ENCODE results near the gene RASSF10.

DNA sequence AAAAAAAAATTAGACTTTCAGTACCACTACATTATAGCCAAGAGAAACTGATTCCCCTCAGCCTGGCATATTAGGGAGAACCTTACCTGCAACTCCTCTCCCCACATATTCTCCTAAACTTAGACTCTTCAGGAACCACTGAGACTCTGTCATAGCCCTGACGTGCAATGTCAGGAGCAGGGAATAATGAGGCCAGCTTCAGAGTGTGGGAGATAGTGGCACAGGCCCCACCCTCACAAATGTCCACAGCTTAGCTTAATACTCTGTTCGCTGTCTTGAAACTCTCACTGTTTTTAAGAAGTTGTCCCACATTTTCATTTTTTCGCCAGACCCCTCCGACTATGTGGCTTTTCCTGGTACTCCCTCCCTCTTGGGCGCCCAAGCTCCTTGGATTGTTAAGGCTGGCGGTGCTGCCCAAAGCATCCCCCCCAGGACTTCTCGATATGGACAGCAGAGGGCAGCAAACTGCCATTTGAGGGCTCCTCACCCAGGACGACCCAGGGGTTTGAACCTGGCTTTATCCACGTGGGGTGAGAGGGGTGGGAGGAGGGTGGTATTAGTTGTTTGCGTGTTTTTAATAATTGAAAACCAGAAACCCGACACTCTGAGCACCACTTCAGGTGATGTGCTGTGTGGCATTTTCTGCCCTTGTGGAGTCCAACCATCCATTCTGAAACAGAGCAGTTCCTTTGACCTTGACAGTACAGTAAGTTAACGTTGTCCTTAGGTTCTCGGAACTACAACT lies 45.2 kb upstream of the RASSF10 start:
- TF ChIP-seq, protein P1, sequence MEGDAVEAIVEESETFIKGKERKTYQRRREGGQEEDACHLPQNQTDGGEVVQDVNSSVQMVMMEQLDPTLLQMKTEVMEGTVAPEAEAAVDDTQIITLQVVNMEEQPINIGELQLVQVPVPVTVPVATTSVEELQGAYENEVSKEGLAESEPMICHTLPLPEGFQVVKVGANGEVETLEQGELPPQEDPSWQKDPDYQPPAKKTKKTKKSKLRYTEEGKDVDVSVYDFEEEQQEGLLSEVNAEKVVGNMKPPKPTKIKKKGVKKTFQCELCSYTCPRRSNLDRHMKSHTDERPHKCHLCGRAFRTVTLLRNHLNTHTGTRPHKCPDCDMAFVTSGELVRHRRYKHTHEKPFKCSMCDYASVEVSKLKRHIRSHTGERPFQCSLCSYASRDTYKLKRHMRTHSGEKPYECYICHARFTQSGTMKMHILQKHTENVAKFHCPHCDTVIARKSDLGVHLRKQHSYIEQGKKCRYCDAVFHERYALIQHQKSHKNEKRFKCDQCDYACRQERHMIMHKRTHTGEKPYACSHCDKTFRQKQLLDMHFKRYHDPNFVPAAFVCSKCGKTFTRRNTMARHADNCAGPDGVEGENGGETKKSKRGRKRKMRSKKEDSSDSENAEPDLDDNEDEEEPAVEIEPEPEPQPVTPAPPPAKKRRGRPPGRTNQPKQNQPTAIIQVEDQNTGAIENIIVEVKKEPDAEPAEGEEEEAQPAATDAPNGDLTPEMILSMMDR (IDR thresholded peaks at IDR 0.05; ENCODE audit: poor library complexity, severe bottlenecking) = peak; percentile 74
- TF ChIP-seq EZH2 (IDR thresholded peaks at IDR 0.05; ENCODE audit: borderline replicate concordance, insufficient read depth, low read length, poor library complexity, severe bottlenecking) = no peak
- no peak for TF ChIP-seq POLR2AphosphoS5 (IDR thresholded peaks at IDR 0.05)

Data from neural cell (in vitro differentiated cells).